ENCODE measurements around the gene GSDME.

GSDME gene

GRCh38 chr7:24721481-24722001 lies 35.7 kb downstream of the GSDME start:
- H3K4me2 ChIP-seq (ENCODE audit: low read length, poor library complexity, severe bottlenecking), result no peak overlapping the region
- no peak overlapping the region for H4K8ac ChIP-seq (ENCODE audit: low read length)
- H3K79me1 ChIP-seq (replicated peaks; ENCODE audit: low read length, poor library complexity, severe bottlenecking), result peaks cover 45% of the 10 kb centered on the region
- H3K4me3 ChIP-seq (ENCODE audit: insufficient read depth in 1 of 2, low read depth in 1 of 2, low read length in 2 of 2), result no peak overlapping the region
- no peak overlapping the region for H3K18ac ChIP-seq (ENCODE audit: low read depth in 1 of 2, low read length in 2 of 2)
- H2BK120ac ChIP-seq (ENCODE audit: low read depth, low read length), result no peak overlapping the region
- no peak overlapping the region for H2BK15ac ChIP-seq (ENCODE audit: low read depth, poor library complexity, severe bottlenecking)
- H2AFZ ChIP-seq (ENCODE audit: low read depth, low read length), result no peak overlapping the region
- peaks cover 14% of the 10 kb centered on the region for H3K4me1 ChIP-seq (ENCODE audit: control insufficient read depth, insufficient read depth, low read depth, low read length)
- H3K36me3 ChIP-seq (ENCODE audit: control insufficient read depth in 1 of 2, insufficient read depth in 2 of 2, low read depth in 1 of 2, low read length in 2 of 2), result peaks cover 26 to 33% of the 10 kb centered on the region in 2 experiments
- H3K27me3 ChIP-seq (ENCODE audit: control insufficient read depth in 1 of 2, insufficient read depth in 1 of 2, low read length in 2 of 2), result no peaks in the 10 kb centered on the region
- H3K27ac ChIP-seq (ENCODE audit: low read length, poor library complexity, severe bottlenecking), result no peak overlapping the region
- H3K14ac ChIP-seq (ENCODE audit: low read length in 2 of 2), result no peak overlapping the region
- no peak overlapping the region for H3K4ac ChIP-seq (ENCODE audit: low read depth in 1 of 2, low read length in 2 of 2)
- H3K9me3 ChIP-seq (ENCODE audit: control insufficient read depth, low read length), result no peaks in the 10 kb centered on the region
- peak overlapping the region; percentile 7 for H4K91ac ChIP-seq (ENCODE audit: low read length)
- no peak overlapping the region for H2AK5ac ChIP-seq (ENCODE audit: low read length, severe bottlenecking)
- no peak for DNase-seq
- no peak overlapping the region for H2BK12ac ChIP-seq (ENCODE audit: low read length in 2 of 2)
- H3K23ac ChIP-seq (ENCODE audit: low read length in 2 of 2), result no peak overlapping the region
- no peak overlapping the region for H3K9ac ChIP-seq (ENCODE audit: low read length)
- no peak overlapping the region for H2BK5ac ChIP-seq (ENCODE audit: low read depth, low read length, poor library complexity, severe bottlenecking)
- 83% methylated on average over 10 of the region's 10 CpGs for WGBS

GRCh38 chr7:24720283-24720682 lies 37.0 kb downstream of the GSDME start:
- no peak overlapping the region for H2AK5ac ChIP-seq (ENCODE audit: low read length, severe bottlenecking)
- H3K18ac ChIP-seq (ENCODE audit: low read depth in 1 of 2, low read length in 2 of 2), result no peak overlapping the region
- no peak overlapping the region for H2BK120ac ChIP-seq (ENCODE audit: low read depth, low read length)
- no peak overlapping the region for H2BK12ac ChIP-seq (ENCODE audit: low read length in 2 of 2)
- peaks cover 20% of the 10 kb centered on the region for H3K4me1 ChIP-seq (ENCODE audit: control insufficient read depth, insufficient read depth, low read depth, low read length)
- no peak overlapping the region for H3K4me3 ChIP-seq (ENCODE audit: insufficient read depth in 1 of 2, low read depth in 1 of 2, low read length in 2 of 2)
- H3K23ac ChIP-seq (ENCODE audit: low read length in 2 of 2), result no peak overlapping the region
- no peak overlapping the region for H3K9ac ChIP-seq (ENCODE audit: low read length)
- 98% methylated on average over 2 of the region's 3 CpGs for WGBS
- H3K27ac ChIP-seq (ENCODE audit: low read length, poor library complexity, severe bottlenecking), result no peak overlapping the region
- H3K9me3 ChIP-seq (ENCODE audit: control insufficient read depth, low read length), result no peaks in the 10 kb centered on the region
- H2BK15ac ChIP-seq (ENCODE audit: low read depth, poor library complexity, severe bottlenecking), result no peak overlapping the region
- no peak overlapping the region for H3K4ac ChIP-seq (ENCODE audit: low read depth in 1 of 2, low read length in 2 of 2)
- H2AFZ ChIP-seq (ENCODE audit: low read depth, low read length), result no peak overlapping the region
- H4K91ac ChIP-seq (ENCODE audit: low read length), result no peak overlapping the region
- peaks cover 36% of the 10 kb centered on the region for H3K79me1 ChIP-seq (replicated peaks; ENCODE audit: low read length, poor library complexity, severe bottlenecking)
- no peak overlapping the region for H2BK5ac ChIP-seq (ENCODE audit: low read depth, low read length, poor library complexity, severe bottlenecking)
- H3K27me3 ChIP-seq (ENCODE audit: control insufficient read depth in 1 of 2, insufficient read depth in 1 of 2, low read length in 2 of 2), result no peaks in the 10 kb centered on the region
- H4K8ac ChIP-seq (ENCODE audit: low read length), result no peak overlapping the region
- H3K14ac ChIP-seq (ENCODE audit: low read length in 2 of 2), result no peak overlapping the region
- DNase-seq, result no peak
- H3K36me3 ChIP-seq (ENCODE audit: control insufficient read depth in 1 of 2, insufficient read depth in 2 of 2, low read depth in 1 of 2, low read length in 2 of 2), result peaks cover 30 to 33% of the 10 kb centered on the region in 2 experiments
- no peak overlapping the region for H3K4me2 ChIP-seq (ENCODE audit: low read length, poor library complexity, severe bottlenecking)

GRCh38 chr7:24718977-24719491 lies 38.2 kb downstream of the GSDME start:
- DNase-seq, result no peak
- no peaks in the 10 kb centered on the region for H3K27me3 ChIP-seq (ENCODE audit: control insufficient read depth in 1 of 2, insufficient read depth in 1 of 2, low read length in 2 of 2)
- no peak overlapping the region for H2BK5ac ChIP-seq (ENCODE audit: low read depth, low read length, poor library complexity, severe bottlenecking)
- H3K9ac ChIP-seq (ENCODE audit: low read length), result no peak overlapping the region
- H2BK120ac ChIP-seq (ENCODE audit: low read depth, low read length), result no peak overlapping the region
- no peak overlapping the region for H3K18ac ChIP-seq (ENCODE audit: low read depth in 1 of 2, low read length in 2 of 2)
- H3K4me1 ChIP-seq (ENCODE audit: control insufficient read depth, insufficient read depth, low read depth, low read length), result peaks cover 20% of the 10 kb centered on the region
- H2AK5ac ChIP-seq (ENCODE audit: low read length, severe bottlenecking), result no peak overlapping the region
- H3K27ac ChIP-seq (ENCODE audit: low read length, poor library complexity, severe bottlenecking), result no peak overlapping the region
- H3K23ac ChIP-seq (ENCODE audit: low read length in 2 of 2), result no peak overlapping the region
- H2AFZ ChIP-seq (ENCODE audit: low read depth, low read length), result no peak overlapping the region
- no peak overlapping the region for H3K4me2 ChIP-seq (ENCODE audit: low read length, poor library complexity, severe bottlenecking)
- no peak overlapping the region for H3K4me3 ChIP-seq (ENCODE audit: insufficient read depth in 1 of 2, low read depth in 1 of 2, low read length in 2 of 2)
- H2BK15ac ChIP-seq (ENCODE audit: low read depth, poor library complexity, severe bottlenecking), result no peak overlapping the region
- H2BK12ac ChIP-seq (ENCODE audit: low read length in 2 of 2), result no peak overlapping the region
- 97% methylated on average over 13 of the region's 13 CpGs for WGBS
- H3K79me1 ChIP-seq (replicated peaks; ENCODE audit: low read length, poor library complexity, severe bottlenecking), result peaks cover 31% of the 10 kb centered on the region
- H3K14ac ChIP-seq (ENCODE audit: low read length in 2 of 2), result no peak overlapping the region
- no peak overlapping the region for H4K91ac ChIP-seq (ENCODE audit: low read length)
- H3K4ac ChIP-seq (ENCODE audit: low read depth in 1 of 2, low read length in 2 of 2), result no peak overlapping the region
- no peaks in the 10 kb centered on the region for H3K9me3 ChIP-seq (ENCODE audit: control insufficient read depth, low read length)
- no peak overlapping the region for H4K8ac ChIP-seq (ENCODE audit: low read length)
- H3K36me3 ChIP-seq (ENCODE audit: control insufficient read depth in 1 of 2, insufficient read depth in 2 of 2, low read depth in 1 of 2, low read length in 2 of 2), result peaks cover 32 to 42% of the 10 kb centered on the region in 2 experiments

GRCh38 chr7:24718431-24718831 lies 38.8 kb downstream of the GSDME start:
- no peak overlapping the region for H4K8ac ChIP-seq (ENCODE audit: low read length)
- no peaks in the 10 kb centered on the region for H3K27me3 ChIP-seq (ENCODE audit: control insufficient read depth in 1 of 2, insufficient read depth in 1 of 2, low read length in 2 of 2)
- no peak overlapping the region for H3K18ac ChIP-seq (ENCODE audit: low read depth in 1 of 2, low read length in 2 of 2)
- no peaks in the 10 kb centered on the region for H3K9me3 ChIP-seq (ENCODE audit: control insufficient read depth, low read length)
- H3K4ac ChIP-seq (ENCODE audit: low read depth in 1 of 2, low read length in 2 of 2), result no peak overlapping the region
- DNase-seq, result no peak
- no peak overlapping the region for H3K14ac ChIP-seq (ENCODE audit: low read length in 2 of 2)
- H3K79me1 ChIP-seq (replicated peaks; ENCODE audit: low read length, poor library complexity, severe bottlenecking), result peaks cover 26% of the 10 kb centered on the region
- no peak overlapping the region for H3K4me2 ChIP-seq (ENCODE audit: low read length, poor library complexity, severe bottlenecking)
- no peak overlapping the region for H3K27ac ChIP-seq (ENCODE audit: low read length, poor library complexity, severe bottlenecking)
- 97% methylated on average over 5 of the region's 5 CpGs for WGBS
- peaks cover 36 to 48% of the 10 kb centered on the region in 2 experiments for H3K36me3 ChIP-seq (ENCODE audit: control insufficient read depth in 1 of 2, insufficient read depth in 2 of 2, low read depth in 1 of 2, low read length in 2 of 2)
- no peak overlapping the region for H2BK12ac ChIP-seq (ENCODE audit: low read length in 2 of 2)
- no peak overlapping the region for H2AK5ac ChIP-seq (ENCODE audit: low read length, severe bottlenecking)
- H2BK5ac ChIP-seq (ENCODE audit: low read depth, low read length, poor library complexity, severe bottlenecking), result no peak overlapping the region
- no peak overlapping the region for H3K23ac ChIP-seq (ENCODE audit: low read length in 2 of 2)
- H3K9ac ChIP-seq (ENCODE audit: low read length), result no peak overlapping the region
- H2BK120ac ChIP-seq (ENCODE audit: low read depth, low read length), result no peak overlapping the region
- no peak overlapping the region for H2BK15ac ChIP-seq (ENCODE audit: low read depth, poor library complexity, severe bottlenecking)
- H4K91ac ChIP-seq (ENCODE audit: low read length), result no peak overlapping the region
- H3K4me1 ChIP-seq (ENCODE audit: control insufficient read depth, insufficient read depth, low read depth, low read length), result peaks cover 20% of the 10 kb centered on the region
- no peak overlapping the region for H2AFZ ChIP-seq (ENCODE audit: low read depth, low read length)
- H3K4me3 ChIP-seq (ENCODE audit: insufficient read depth in 1 of 2, low read depth in 1 of 2, low read length in 2 of 2), result no peak overlapping the region
